HG03097 (cell line): ENCODE measurements around the gene PRKN.

Source experiments
- ATAC-seq: cut with Tn5 transposase; IDR thresholded peaks from one replicate; pipeline ENCODE4 v1.9.1; 2021; ENCODE audit not compliant: unreplicated experiment, low FRiP score

PRKN gene

DNA sequence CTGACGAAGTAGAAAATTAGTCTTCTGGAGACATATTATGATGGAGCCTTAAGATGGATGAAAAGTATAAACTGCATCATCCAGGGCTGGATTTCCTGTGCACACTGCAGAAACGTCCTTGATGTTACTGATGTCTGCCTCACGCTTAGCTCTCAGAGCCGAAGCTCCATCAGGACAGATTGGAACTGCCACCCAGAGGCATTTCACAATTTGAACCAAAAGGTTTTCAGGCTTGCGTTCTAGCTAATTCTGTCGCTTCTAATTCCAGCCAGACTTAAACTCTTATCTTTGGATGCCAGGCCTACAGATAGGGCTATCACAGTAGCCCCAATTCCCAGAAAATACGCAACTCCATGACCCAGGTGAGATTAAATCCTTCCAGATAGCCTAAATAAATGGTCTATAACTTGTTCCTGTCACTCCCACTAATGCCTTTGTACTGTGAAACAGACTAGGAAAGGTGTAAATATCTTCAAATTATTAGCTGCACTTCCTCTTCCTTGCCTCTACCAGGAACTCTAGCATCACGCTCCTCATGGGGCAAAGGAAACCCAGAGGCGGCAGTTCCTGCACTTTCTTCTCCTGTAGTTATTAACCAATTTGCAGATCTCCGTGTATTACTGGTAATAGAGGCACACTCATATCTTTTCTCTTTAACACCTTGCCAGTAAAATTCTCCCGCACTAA is 634.6 kb downstream of the PRKN start:
- ATAC-seq, result no peak

DNA sequence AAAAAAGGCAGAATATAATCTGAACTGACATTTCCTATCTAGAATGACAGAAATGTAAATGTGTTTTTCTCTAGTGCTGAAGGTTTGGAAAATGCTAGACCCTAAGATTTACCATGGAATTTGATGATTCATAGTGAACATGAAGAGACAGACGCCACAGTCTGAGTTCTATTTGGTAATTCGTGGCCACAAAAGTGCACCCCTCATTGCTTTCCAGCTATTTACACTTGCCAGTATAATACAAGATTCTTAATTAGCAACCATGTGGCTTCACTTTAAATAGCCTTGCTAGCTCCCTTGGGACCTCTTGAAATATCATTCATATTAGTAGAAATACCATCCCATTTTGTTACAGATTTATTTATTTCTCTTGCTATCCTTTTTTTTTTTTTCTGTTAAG is 636.8 kb downstream of the PRKN start:
- ATAC-seq, result no peak

DNA sequence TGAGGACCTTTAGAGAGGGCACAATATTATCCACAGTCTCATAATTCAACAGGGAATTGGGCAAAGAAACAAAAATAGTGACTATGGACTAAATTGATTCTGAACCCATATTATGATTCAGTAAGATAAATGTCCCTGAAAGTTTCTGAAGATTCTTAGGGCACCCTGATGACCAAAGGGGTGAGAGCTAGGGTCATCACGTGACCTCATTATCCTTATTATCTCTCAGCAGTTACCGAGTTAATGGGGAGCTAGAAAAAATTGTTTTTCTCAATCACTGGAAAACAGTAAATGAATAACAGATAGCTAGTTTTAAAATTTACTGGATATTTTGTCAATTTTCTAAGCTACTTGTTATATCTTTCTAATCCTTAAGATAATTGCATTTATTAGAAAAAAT is 639.5 kb downstream of the PRKN start:
- no peak for ATAC-seq

DNA sequence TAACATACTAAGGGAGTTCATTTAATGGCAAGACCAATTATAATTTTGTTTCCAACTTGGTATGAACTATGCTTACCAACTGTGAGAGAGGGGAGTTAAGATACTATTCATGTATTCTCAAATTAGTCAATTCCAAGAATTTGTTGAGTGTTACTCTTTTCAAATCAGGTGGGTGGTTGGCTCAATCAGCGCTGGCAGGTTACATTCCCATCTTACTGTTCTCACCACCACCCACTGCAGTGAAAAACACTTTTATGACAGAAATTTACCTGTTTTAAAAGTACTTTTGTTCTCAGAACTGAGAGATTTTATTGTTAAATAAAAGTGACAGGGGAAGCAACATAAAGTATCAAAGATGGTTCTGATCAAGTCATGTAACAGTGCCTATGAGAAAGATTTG is 642.0 kb downstream of the PRKN start:
- ATAC-seq, result no peak

DNA sequence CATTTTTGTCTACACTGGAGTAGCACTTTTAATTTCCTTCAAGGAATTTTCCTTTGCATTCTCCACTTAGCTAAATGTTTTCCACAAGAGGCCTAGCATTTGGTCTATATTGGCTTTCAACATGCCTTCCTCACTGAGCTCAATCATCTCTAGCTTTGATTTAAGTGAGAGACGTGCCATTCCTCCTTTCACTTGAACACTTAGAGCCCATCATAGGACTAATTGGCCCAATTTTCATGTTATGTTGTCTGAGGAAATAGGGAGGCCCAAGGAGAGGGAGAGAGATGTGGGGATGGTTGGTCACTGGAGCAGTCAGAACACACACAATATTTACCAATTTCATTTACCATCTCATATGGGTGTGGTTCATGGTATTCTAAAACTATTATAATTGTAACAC is 645.0 kb downstream of the PRKN start:
- ATAC-seq, result no peak

DNA sequence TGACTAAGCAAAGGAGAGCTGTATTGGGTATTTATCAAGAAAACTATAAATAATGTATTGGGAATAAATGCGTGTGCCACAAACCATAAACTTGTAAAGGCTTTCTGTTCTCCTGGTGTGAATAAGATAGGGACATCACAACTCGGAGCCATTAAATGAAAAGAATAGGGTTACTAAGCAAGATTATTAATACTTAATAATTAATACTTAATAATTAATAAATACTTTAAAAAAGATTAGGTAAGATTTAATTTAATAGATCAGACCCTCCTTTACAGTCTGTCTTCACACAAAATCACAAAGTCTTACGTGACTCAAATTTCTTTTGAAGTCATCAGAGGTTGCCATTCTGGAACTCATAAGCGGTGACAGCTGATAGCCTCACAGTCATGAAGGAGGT is 648.9 kb downstream of the PRKN start:
- ATAC-seq, result no peak

DNA sequence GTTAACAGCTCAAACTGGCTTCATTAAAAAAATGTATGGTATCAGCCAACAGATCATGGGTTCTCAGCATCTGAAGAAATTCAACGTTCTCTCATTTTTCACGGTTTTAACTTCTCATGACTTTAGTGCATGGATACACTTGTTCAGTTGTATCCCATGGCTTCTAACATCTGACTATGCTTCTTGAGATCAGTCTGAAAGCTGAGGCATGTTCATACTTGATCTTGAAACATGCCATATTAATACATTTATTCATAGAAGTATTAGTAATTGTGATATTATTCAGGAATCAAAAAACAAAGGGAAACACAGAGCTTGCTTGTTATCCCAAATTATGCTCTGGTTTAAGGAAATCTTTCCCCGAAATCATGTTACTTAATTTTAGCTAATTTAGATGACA is 649.4 kb downstream of the PRKN start:
- no peak for ATAC-seq

DNA sequence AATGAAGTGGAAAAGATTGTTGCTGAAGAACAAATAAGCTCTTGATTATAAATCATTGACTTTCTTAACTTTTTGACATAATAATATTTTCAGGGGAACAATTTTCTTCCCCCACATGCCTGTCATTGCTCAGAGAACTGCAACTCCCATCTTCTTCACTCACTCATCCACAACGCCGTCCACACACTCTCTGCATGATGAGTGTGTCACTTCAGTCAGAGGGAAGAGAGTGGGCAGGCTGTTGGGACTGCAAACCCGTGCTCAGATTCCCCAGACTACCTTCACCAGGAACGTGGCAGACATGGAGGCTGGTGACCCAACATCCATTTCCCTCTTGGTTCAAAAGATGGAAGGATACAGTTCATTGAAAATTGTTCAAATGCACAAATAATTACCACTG is 650.8 kb downstream of the PRKN start:
- ATAC-seq, result no peak

DNA sequence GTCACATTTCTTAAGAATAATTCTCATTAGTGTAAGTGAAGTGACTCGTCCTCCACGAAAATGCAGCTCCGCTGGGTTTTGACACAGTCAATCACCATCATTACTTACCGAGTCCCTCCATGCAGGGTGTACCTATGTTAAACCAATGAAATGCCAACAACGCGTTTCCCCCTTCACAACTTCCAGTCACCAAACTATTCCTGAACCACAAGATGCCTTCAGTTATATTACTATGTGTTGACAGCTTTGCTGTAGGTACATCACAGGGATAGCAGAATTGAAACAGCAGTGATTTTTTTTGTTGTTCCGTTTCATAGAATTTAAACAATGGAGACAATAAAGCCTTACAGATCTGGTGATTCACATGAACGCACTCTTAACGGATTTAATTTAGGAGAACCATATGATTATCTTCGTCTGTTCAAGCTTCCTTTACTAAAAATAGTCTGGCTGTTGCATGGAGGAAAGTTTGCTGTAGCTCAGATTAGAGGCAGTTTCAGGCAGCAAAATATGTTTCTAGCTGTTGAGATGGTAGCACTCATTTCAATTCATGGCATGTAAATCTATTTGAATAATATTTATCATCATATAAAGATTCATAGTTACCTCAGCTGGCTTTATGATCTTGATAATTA is 652.8 kb downstream of the PRKN start:
- no peak for ATAC-seq

DNA sequence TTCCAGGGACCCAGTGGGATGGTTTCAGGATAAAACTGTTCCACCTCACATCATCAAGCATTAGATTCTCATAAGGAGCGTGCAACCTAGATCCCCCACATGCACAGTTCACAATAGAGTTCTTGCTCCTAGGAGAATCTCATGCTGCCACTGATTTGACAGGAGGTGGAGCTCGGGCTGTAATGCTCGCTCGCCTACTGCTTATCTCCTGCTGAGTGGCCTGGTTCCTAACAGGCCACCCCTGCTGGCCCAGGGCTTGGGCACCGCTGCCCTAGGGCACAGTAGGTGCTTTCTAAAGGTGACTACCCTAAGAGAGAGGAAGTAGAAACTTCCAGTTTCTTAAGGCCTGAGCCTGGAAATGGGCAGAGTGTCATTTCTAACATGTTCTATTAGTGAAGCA is 656.9 kb downstream of the PRKN start:
- no peak for ATAC-seq

DNA sequence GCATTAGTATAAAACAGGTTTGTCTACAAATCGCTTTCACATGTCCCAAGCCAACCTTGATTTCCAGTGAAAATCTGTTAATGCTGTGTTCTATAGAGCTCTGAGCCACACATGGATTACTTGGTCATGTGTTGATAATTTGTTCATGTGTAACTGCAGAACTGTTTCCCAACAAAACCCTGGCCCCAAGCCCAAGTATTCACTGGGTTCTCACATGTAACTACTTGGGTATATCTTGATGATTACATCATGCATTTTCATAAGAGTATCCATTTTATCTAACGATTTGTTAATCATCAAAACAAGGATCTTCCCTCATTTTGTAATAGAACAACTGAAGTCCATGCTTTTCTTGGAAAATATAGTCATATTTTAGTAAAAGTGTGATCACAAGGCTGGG is 657.6 kb downstream of the PRKN start:
- ATAC-seq, result no peak

DNA sequence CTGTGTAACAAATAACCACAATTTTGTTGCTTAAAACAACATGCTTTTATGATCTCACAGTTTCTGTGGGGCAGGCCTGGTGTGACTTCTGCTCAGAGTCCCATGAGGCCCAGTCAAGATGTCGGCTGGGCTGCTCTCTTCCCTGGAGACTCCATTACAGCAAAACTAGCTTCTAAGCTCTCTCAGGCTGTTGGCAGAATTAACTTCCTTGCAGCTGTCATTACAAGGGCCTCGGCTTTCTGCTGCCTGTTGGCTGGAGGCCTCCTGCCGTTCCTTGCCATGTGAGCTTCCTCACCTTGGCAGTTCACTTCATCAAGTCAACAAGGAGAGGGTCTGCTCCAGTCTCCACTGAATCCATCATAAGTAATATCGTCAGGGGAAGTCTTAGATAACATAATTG is 659.2 kb downstream of the PRKN start:
- ATAC-seq, result no peak

DNA sequence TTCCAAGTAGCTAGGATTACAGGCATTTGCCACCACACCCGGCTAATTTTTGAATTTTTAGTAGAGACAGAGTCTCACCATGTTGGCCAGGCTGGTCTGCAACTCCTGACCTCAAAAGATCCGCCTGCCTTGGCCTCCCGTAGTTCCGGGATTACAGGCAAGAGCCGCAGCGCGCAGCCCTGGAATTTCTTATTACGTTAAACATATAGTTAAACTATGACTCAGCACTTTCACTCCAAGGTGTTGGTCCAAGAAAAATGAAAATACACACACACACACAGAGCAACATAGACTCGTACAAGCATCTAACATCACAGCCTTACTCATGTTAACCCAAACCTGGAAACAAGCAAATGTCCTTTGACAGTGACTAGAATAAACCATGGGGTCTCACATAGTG is 663.9 kb downstream of the PRKN start:
- ATAC-seq, result no peak

DNA sequence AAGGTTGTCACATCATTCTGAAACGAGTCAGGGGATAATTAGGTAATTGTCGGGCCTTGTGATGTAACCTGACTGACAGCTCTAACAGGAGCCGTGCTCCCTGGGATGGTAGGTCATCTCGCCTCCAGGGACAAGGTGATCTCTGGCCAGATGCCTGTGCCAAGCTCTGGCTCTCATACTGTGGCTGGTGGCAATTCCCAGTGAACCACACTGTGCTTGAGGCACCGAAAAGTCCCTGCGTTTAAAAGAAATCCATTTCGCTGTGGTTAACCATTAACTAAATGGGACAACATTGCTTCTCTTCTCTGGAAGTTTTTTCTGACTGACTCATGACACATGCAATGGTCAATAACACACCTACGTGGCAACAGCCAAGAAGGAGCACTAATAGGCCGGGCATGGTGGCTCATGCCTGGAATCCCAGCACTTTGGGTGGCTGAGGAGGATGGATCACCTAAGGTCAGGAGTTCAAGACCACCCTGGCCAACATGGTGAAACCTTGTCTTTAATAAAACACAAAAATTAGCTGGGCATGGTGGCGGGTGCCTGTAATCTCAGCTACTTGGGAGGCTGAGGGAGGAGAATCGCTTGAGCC is 669.2 kb downstream of the PRKN start:
- ATAC-seq, result no peak

DNA sequence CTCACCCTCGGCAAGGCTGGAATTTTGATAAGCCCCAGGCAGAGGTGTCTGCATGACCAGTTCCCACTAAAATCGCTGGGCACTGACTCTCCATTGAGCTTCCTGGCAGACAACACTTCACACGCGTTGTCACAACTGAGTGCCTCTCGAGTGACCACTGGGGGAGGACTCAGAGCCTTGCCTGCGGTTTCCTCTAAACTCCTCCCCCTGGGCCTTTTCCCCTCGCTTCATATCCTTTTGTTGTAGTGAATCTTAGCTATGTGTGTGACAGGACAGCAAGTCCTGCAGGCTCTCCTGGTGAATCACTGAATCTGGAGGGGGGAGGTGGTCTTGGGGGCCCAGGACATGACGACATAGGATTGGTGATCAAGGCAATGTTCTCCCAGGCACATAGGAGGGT is 670.8 kb downstream of the PRKN start:
- no peak for ATAC-seq

DNA sequence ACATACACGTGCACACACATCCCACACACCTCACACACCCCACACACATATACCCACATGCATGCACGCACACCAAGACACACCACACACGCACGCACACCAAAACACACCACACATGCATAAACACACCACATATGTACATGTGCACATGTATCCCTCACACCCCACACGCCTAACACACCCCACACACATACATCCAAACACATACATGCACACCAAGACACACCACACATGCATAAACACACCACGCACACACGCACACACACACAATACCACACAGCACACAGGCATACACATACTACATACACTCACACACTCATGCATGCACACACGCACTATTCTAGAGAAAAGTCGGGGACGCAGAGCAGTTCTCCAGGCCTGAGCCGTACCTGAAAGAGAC is 671.5 kb downstream of the PRKN start:
- ATAC-seq, result no peak

DNA sequence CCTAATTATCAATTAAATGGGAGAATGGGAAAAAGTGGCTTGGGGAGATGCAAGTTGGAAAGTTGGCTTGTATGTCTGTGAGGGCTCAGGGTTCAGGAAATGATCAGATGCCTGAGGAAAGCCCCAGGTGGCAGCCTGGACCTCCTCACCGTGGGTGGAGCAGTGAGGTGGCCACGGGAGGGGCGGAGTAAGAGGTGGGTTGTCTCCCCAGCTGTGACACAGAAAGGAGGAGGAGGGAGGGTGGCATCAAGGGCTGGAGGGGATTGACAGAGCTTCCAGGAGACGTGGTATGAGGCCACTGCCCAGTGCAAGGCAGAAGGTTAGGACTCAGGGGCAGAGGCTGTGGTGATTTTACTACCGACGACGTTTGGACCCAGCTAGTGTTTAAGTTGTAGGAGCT is 672.2 kb downstream of the PRKN start:
- ATAC-seq, result no peak

DNA sequence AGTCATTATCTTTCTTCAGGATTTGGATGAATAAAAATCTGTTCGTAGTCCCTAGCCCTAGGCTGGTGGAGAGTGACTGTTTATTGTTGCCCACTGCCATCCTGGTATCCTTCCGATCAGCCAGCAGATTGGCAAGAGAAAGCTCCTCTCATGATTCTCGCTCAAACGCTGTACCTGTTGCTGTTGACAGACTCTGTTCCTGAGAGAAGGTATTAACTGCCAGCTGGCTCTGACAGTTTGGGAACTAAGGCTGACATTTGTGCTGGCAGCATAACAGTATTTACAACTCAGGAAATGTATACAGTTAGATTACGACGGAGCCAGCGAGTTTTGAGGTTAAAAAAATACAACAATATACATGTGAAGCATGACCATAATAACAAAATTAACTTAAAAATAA is 674.5 kb downstream of the PRKN start:
- no peak for ATAC-seq

DNA sequence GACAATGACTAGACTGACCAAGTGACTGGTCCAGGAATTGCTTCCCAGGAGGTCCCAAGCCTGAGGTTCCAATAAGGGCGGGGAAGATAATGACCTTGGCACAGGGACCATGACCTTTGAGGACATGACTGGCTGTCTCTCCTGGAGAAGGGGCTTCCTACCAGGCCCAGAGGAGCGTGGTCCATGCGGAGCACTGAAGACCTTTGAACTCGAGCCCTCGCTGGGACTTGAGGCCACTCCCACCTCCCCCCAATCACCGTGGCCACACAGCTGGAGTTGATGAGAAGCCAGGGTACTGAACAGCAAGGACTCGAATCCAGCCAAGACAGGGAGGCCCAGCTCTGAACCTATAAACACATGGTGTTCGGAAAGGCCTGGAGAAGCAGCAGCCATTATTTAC is 677.0 kb downstream of the PRKN start:
- ATAC-seq, result no peak

DNA sequence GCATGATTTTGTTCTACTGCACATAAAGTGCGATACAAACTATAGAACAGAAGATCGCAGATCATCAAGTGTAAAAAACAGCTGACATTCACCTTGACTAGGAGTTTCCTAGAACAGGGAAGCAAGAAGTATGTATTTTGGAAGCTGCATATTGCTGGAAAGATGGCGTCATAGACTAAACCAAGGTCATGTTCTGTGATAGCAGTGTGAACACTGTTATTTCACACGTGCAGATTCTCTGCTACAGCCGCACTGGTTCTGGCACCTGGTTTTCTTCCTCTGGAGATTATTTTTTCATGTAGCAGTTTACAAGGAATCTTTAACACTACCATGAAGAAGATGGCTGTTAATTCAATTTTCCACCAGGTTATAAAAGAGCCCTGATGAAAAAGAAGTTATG is 681.2 kb downstream of the PRKN start:
- no peak for ATAC-seq

DNA sequence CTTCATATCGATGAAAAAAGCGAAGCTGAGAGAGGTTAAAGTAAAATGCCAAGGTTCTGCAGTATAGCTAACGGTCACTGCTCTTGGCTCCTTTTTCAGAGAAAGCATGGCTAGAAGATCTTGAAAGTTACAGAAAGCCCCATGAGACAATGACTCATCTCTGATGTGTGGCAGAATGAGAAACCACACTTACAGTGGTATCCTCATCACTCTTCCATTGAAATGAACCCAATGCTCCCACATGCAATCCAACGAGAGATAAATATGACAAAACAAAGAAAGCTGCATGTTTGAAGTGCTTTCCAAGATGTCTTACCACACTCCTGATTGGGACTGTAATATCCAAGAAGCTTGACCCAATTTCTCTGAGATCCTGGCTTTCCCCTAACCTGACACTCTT is 694.9 kb downstream of the PRKN start:
- ATAC-seq, result no peak

DNA sequence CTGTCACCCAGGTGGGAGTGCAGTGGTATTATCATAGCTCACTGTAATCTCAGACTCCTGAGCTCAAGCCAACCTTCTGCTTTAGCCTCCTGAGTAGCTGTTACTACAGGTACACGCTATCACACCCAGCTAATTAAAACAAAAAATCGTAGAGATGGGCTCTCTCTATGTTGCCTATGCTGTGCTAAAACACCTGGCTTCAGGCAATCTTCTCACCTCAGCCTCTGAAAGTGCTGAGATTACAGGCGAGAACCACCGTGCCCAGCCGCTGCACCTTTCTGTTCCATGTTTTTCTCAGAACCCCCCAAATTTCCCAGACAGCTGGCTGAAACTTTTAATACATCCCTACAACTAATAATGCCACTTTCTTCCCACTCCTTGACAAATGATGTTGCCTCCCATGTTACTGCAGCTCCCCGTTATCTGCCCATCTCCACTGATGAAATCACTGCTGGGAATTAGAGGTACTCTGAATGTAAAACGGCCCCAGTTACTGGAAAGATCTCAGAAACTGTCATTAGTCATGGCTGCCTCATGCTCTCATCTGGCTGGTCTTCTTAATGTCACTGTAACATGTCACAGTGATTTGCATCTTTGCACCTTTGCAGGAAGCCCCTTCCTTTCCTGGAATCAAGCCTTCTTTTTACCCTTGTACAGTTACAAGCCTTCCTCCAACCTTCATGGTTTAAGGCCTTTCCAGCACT is 697.5 kb downstream of the PRKN start:
- ATAC-seq, result no peak
